ENCODE measurements around the gene PDE11A.

DNA sequence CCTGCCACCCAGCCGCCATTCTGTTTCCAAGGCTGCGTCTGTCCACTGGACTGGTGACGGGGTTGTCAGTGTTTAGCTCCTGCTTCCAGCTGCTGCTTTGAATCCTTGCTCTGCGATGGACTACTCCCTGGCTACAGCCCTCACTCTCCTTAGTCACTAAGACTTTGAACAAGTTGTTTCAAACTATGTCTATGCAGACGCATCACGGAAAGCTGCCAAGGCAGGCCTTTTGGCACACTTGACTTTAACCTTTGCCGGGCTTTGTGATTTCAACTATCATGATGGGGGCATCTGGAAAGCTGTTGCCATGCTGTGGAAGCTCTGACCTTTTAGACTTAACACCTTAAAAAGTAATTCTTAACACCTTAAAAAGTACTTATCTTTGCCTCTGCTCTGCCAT is 54.4 kb downstream of the PDE11A start:
- no peak for TF ChIP-seq EGR1 (IDR thresholded peaks at IDR 0.05; ENCODE audit: low read depth)
- TF ChIP-seq RAD21 (IDR thresholded peaks at IDR 0.05; ENCODE audit: low read depth) = no peak
- no peak for TF ChIP-seq EZH2phosphoT487 (IDR thresholded peaks at IDR 0.05; ENCODE audit: borderline replicate concordance)
- TF ChIP-seq POLR2AphosphoS5 (IDR thresholded peaks at IDR 0.05; ENCODE audit: low read depth, low read length) = no peak
- TF ChIP-seq, protein P1, sequence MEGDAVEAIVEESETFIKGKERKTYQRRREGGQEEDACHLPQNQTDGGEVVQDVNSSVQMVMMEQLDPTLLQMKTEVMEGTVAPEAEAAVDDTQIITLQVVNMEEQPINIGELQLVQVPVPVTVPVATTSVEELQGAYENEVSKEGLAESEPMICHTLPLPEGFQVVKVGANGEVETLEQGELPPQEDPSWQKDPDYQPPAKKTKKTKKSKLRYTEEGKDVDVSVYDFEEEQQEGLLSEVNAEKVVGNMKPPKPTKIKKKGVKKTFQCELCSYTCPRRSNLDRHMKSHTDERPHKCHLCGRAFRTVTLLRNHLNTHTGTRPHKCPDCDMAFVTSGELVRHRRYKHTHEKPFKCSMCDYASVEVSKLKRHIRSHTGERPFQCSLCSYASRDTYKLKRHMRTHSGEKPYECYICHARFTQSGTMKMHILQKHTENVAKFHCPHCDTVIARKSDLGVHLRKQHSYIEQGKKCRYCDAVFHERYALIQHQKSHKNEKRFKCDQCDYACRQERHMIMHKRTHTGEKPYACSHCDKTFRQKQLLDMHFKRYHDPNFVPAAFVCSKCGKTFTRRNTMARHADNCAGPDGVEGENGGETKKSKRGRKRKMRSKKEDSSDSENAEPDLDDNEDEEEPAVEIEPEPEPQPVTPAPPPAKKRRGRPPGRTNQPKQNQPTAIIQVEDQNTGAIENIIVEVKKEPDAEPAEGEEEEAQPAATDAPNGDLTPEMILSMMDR (IDR thresholded peaks at IDR 0.05 in 2 of 3, conservative IDR thresholded peaks at IDR 0.05 in 1 of 3; ENCODE audit: borderline replicate concordance in 1 of 3, insufficient read depth in 1 of 3, low read depth in 2 of 3, low read length in 2 of 3) = no peak
- no peak for TF ChIP-seq POLR2A (IDR thresholded peaks at IDR 0.05; ENCODE audit: borderline replicate concordance, extremely low read depth, insufficient read depth, insufficient read length)
- TF ChIP-seq, protein P2, sequence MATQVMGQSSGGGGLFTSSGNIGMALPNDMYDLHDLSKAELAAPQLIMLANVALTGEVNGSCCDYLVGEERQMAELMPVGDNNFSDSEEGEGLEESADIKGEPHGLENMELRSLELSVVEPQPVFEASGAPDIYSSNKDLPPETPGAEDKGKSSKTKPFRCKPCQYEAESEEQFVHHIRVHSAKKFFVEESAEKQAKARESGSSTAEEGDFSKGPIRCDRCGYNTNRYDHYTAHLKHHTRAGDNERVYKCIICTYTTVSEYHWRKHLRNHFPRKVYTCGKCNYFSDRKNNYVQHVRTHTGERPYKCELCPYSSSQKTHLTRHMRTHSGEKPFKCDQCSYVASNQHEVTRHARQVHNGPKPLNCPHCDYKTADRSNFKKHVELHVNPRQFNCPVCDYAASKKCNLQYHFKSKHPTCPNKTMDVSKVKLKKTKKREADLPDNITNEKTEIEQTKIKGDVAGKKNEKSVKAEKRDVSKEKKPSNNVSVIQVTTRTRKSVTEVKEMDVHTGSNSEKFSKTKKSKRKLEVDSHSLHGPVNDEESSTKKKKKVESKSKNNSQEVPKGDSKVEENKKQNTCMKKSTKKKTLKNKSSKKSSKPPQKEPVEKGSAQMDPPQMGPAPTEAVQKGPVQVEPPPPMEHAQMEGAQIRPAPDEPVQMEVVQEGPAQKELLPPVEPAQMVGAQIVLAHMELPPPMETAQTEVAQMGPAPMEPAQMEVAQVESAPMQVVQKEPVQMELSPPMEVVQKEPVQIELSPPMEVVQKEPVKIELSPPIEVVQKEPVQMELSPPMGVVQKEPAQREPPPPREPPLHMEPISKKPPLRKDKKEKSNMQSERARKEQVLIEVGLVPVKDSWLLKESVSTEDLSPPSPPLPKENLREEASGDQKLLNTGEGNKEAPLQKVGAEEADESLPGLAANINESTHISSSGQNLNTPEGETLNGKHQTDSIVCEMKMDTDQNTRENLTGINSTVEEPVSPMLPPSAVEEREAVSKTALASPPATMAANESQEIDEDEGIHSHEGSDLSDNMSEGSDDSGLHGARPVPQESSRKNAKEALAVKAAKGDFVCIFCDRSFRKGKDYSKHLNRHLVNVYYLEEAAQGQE (IDR thresholded peaks at IDR 0.05; ENCODE audit: low read depth) = no peak
- TF ChIP-seq CEBPB (IDR thresholded peaks at IDR 0.05; ENCODE audit: low read depth) = no peak
- TF ChIP-seq ZNF274 (IDR thresholded peaks at IDR 0.05; ENCODE audit: low read depth, low read length) = no peak
- TF ChIP-seq SP1 (IDR thresholded peaks at IDR 0.05; ENCODE audit: low read depth) = no peak
